Central memory CD8-positive, alpha-beta T cell (primary cell): ENCODE results near the gene SRSF4.
"Not testable (repeated sequence)": the region's sequence is repeated elsewhere in the genome, so short reads cannot be mapped to it uniquely, and the experiment has no call there.

Experiments used
- ATAC-seq: fragments of 150-1000 bp; cut with Tn5 transposase; replicated peaks from 2 replicates; pipeline ENCODE4 v1.10.0; 2022; ENCODE audit warnings: mild to moderate bottlenecking, moderate FRiP score, moderate number of reproducible peaks; ENCODE audit not compliant: poor library complexity, severe bottlenecking; ENCODE audit errors: extremely low read depth
- DNase-seq, 2 donors: peaks; one replicate each; pipeline ENCODE4 v3.0.0; 2021; ENCODE audit warnings: low spot score in 2 of 2
- H3K27ac Mint-ChIP-seq: one replicate; pipeline ENCODE4 v1.8.0; 2022; ENCODE audit warnings: low read depth, mild to moderate bottlenecking, moderate library complexity, mixed read lengths
- H3K27me3 Mint-ChIP-seq: one replicate; pipeline ENCODE4 v1.8.0; 2022; ENCODE audit warnings: mixed read lengths
- H3K36me3 Mint-ChIP-seq: one replicate; pipeline ENCODE4 v1.8.0; 2022; ENCODE audit warnings: mild to moderate bottlenecking, moderate library complexity, mixed read lengths; ENCODE audit not compliant: insufficient read depth
- H3K4me1 Mint-ChIP-seq: one replicate; pipeline ENCODE4 v1.8.0; 2022; ENCODE audit warnings: mixed read lengths
- H3K4me3 Mint-ChIP-seq: one replicate; pipeline ENCODE4 v1.8.0; 2022; ENCODE audit warnings: mild to moderate bottlenecking, moderate library complexity, mixed read lengths
- H3K9me3 Mint-ChIP-seq: one replicate; pipeline ENCODE4 v1.8.0; 2022; ENCODE audit warnings: mixed read lengths

SRSF4 gene

GRCh38 chr1:29171089-29171488 is 10.6 kb downstream of the SRSF4 start:
- Mint-ChIP-seq H3K27me3 (no peaks in the 10 kb centered on the region), H3K4me1 (peaks cover 65% of the 10 kb centered on the region), H3K4me3 (peak overlapping the region; percentile 61), H3K27ac (peak overlapping the region; percentile 78), H3K9me3 (no peaks in the 10 kb centered on the region), H3K36me3 (peaks cover 28% of the 10 kb centered on the region)
- ATAC-seq, result no peak
- DNase-seq, result no peak

GRCh38 chr1:29169976-29170375 is 11.7 kb downstream of the SRSF4 start:
- Mint-ChIP-seq H3K27me3 (no peaks in the 10 kb centered on the region), H3K27ac (peak overlapping the region; percentile 78), H3K36me3 (peaks cover 38% of the 10 kb centered on the region), H3K4me1 (peaks cover 73% of the 10 kb centered on the region), H3K9me3 (no peaks in the 10 kb centered on the region), H3K4me3 (peak overlapping the region; percentile 18)
- no peak for DNase-seq
- no peak for ATAC-seq

- peak overlapping the region; percentile 38 for H3K27ac Mint-ChIP-seq
Measured at GRCh38 chr1:29167904-29168303, 13.8 kb downstream of the SRSF4 start.

GRCh38 chr1:29166291-29166878 is 15.3 kb downstream of the SRSF4 start:
- Mint-ChIP-seq H3K4me1 (peaks cover 70% of the 10 kb centered on the region), H3K27me3 (no peaks in the 10 kb centered on the region), H3K36me3 (peaks cover 36% of the 10 kb centered on the region), H3K9me3 (no peaks in the 10 kb centered on the region), H3K4me3 (no peak overlapping the region), H3K27ac (no peak overlapping the region)
- DNase-seq (no peak), ATAC-seq (no peak)

More at GRCh38 chr1:29167904-29168303, 13.8 kb downstream of the SRSF4 start:
- Mint-ChIP-seq H3K9me3 (no peaks in the 10 kb centered on the region), H3K4me3 (no peak overlapping the region), H3K4me1 (peaks cover 76% of the 10 kb centered on the region), H3K36me3 (peaks cover 40% of the 10 kb centered on the region), H3K27me3 (no peaks in the 10 kb centered on the region)
- ATAC-seq (no peak), DNase-seq (no peak)

GRCh38 chr1:29164588-29164987 is 17.1 kb downstream of the SRSF4 start:
- peaks cover 52% of the 10 kb centered on the region for H3K4me1 Mint-ChIP-seq
- no peaks in the 10 kb centered on the region for H3K9me3 Mint-ChIP-seq
- H3K27ac Mint-ChIP-seq, result peak overlapping the region; percentile 55
- peaks cover 42% of the 10 kb centered on the region for H3K36me3 Mint-ChIP-seq
- H3K4me3 Mint-ChIP-seq, result no peak overlapping the region
- no peaks in the 10 kb centered on the region for H3K27me3 Mint-ChIP-seq
- no peak for DNase-seq
- ATAC-seq, result no peak

- H3K27me3 Mint-ChIP-seq, result no peaks in the 10 kb centered on the region
- no peak overlapping the region for H3K4me3 Mint-ChIP-seq
- peaks cover 37% of the 10 kb centered on the region for H3K4me1 Mint-ChIP-seq
- H3K36me3 Mint-ChIP-seq, result peaks cover 53% of the 10 kb centered on the region
- H3K27ac Mint-ChIP-seq, result no peak overlapping the region
- ATAC-seq, result no peak
- DNase-seq, result no peak
- no peaks in the 10 kb centered on the region for H3K9me3 Mint-ChIP-seq
Measured at GRCh38 chr1:29162476-29163138, 19.1 kb downstream of the SRSF4 start.

- Mint-ChIP-seq H3K9me3 (no peaks in the 10 kb centered on the region), H3K27me3 (no peaks in the 10 kb centered on the region), H3K27ac (peak overlapping the region; percentile 38), H3K4me3 (no peak overlapping the region), H3K36me3 (peaks cover 51% of the 10 kb centered on the region), H3K4me1 (peaks cover 33% of the 10 kb centered on the region)
- DNase-seq, result no peak
- no peak for ATAC-seq
Measured at GRCh38 chr1:29162025-29162424, 19.7 kb downstream of the SRSF4 start.

GRCh38 chr1:29159773-29160172 is 21.9 kb downstream of the SRSF4 start:
- no peak for DNase-seq
- H3K36me3 Mint-ChIP-seq, result peaks cover 50% of the 10 kb centered on the region
- no peak overlapping the region for H3K27ac Mint-ChIP-seq
- H3K4me3 Mint-ChIP-seq, result no peak overlapping the region
- peaks cover 13% of the 10 kb centered on the region for H3K4me1 Mint-ChIP-seq
- ATAC-seq, result no peak
- no peaks in the 10 kb centered on the region for H3K27me3 Mint-ChIP-seq
- no peaks in the 10 kb centered on the region for H3K9me3 Mint-ChIP-seq

GRCh38 chr1:29157269-29157601 is 24.5 kb downstream of the SRSF4 start:
- no peak for DNase-seq
- no peaks in the 10 kb centered on the region for H3K9me3 Mint-ChIP-seq
- H3K27ac Mint-ChIP-seq, result no peak overlapping the region
- no peak for ATAC-seq
- peaks cover 72% of the 10 kb centered on the region for H3K36me3 Mint-ChIP-seq
- H3K4me3 Mint-ChIP-seq, result no peak overlapping the region
- H3K27me3 Mint-ChIP-seq, result no peaks in the 10 kb centered on the region
- H3K4me1 Mint-ChIP-seq, result peaks cover 5% of the 10 kb centered on the region

GRCh38 chr1:29156543-29157268 is 25.0 kb downstream of the SRSF4 start:
- H3K27ac Mint-ChIP-seq, result no peak overlapping the region
- H3K36me3 Mint-ChIP-seq, result peaks cover 76% of the 10 kb centered on the region
- H3K9me3 Mint-ChIP-seq, result no peaks in the 10 kb centered on the region
- ATAC-seq (no peak), DNase-seq (no peak)
- H3K4me3 Mint-ChIP-seq, result no peak overlapping the region
- H3K27me3 Mint-ChIP-seq, result no peaks in the 10 kb centered on the region
- H3K4me1 Mint-ChIP-seq, result peaks cover 9% of the 10 kb centered on the region

- Mint-ChIP-seq H3K4me1 (peaks cover 27% of the 10 kb centered on the region), H3K36me3 (peaks cover 92% of the 10 kb centered on the region), H3K4me3 (no peak overlapping the region), H3K27ac (no peak overlapping the region), H3K27me3 (no peaks in the 10 kb centered on the region), H3K9me3 (no peaks in the 10 kb centered on the region)
- ATAC-seq, result no peak
- DNase-seq, result no peak
Measured at GRCh38 chr1:29152046-29152805, 29.5 kb downstream of the SRSF4 start.

GRCh38 chr1:29150346-29150745 is 31.4 kb downstream of the SRSF4 start:
- not testable (repeated sequence) for ATAC-seq, DNase-seq, H3K27me3 Mint-ChIP-seq, H3K27ac Mint-ChIP-seq, H3K4me3 Mint-ChIP-seq, H3K9me3 Mint-ChIP-seq
- H3K4me1 Mint-ChIP-seq, result peaks cover 27% of the 10 kb centered on the region
- H3K36me3 Mint-ChIP-seq, result peaks cover 94% of the 10 kb centered on the region
